Heart left ventricle (tissue), 16 donors: ENCODE data around the gene ATG9B. TPM values are rescaled to one million over a fixed set of nuclear protein-coding genes. Genes with fewer than 3 reads are reported as not detected.

Experiments used
- ATAC-seq, 4 donors: fragments of 200-7000 bp; cut with Tn5 transposase; one replicate each; pipeline ENCODE4 v1.9.1; 2020 to 2022; ENCODE audit warnings: moderate library complexity in 4 of 4, mild to moderate bottlenecking in 3 of 4, moderate number of reproducible peaks in 1 of 4
- DNase-seq, 5 donors: peaks; one replicate each; pipeline ENCODE4 v3.0.0-alpha.2; 2020
- H3K27ac ChIP-seq, 12 donors: fragments of 200-600 bp; sonication (generic) in 4 of 12; one replicate each; pipeline versions ENCODE4 v1.5.0 to v1.8.0; 2016 to 2022; ENCODE audit warnings: mild to moderate bottlenecking in 2 of 12
- H3K27me3 ChIP-seq, 9 donors: fragments of 200-600 bp; sonication (generic) in 2 of 9; one replicate each; pipeline versions ENCODE4 v1.5.1 to v1.8.0; 2016 to 2022; ENCODE audit warnings: mild to moderate bottlenecking in 3 of 9
- H3K36me3 ChIP-seq, 9 donors: fragments of 200-600 bp; sonication (generic) in 2 of 9; one replicate each; pipeline versions ENCODE4 v1.5.0 to v1.8.0; 2018 to 2022; ENCODE audit warnings: mild to moderate bottlenecking in 2 of 9
- H3K4me1 ChIP-seq, 12 donors: fragments of 200-600 bp; sonication (generic) in 4 of 12; one replicate each; pipeline versions ENCODE4 v1.5.0 to v1.8.0; 2016 to 2022; ENCODE audit warnings: mild to moderate bottlenecking in 3 of 12
- H3K4me3 ChIP-seq, 12 donors: fragments of 200-600 bp; sonication (generic) in 4 of 12; one replicate each; pipeline versions ENCODE4 v1.5.0 to v1.8.0; 2017 to 2022; ENCODE audit warnings: mild to moderate bottlenecking in 9 of 12, moderate library complexity in 4 of 12
- H3K9me3 ChIP-seq, 12 donors: fragments of 200-600 bp; sonication (generic) in 4 of 12; one replicate each; pipeline versions ENCODE4 v1.5.0 to v1.8.0; 2016 to 2022; ENCODE audit warnings: mild to moderate bottlenecking in 1 of 12
- POLR2A ChIP-seq, 2 donors: fragments of 450-650 bp; IDR thresholded peaks; one replicate each; pipeline ENCODE4 v1.6.1; 2017; ENCODE audit warnings: antibody characterized with exemption in 2 of 2, mild to moderate bottlenecking in 2 of 2, moderate library complexity in 2 of 2
- WGBS, 4 donors: extraction: QIAGEN DNeasy Blood & Tissue Kit in 2 of 4; methylation state at CpG; one replicate each; pipeline versions ENCODE4 v1.1.5 to v1.1.7; 2013 to 2018; 5-methylcytosine and 5-hydroxymethylcytosine counted together
- intact Hi-C, 10 donors: fragments of 100-400 bp; cut with DNase I; formaldehyde crosslinking; loops; one replicate each; pipeline versions ENCODE4 v1.11.1 to v1.14.2; 2022
- polyA plus RNA-seq, 2 donors: library from polyadenylated mRNA; stranded (reverse); fragments of 200-250 nt; gene quantifications; one replicate each; pipeline ENCODE4 v1.2.3, GENCODE V29; 2013
- total RNA-seq, 9 donors: library from RNA; depleted of rRNA in 2 of 9; stranded (reverse); fragments of >200 nt in 2 of 9; fragmentation: NEBNext Ultra II Directional in 3 of 9; extraction: Animal tissue kit (Norgen Biotek cat#: 25700) in 3 of 9; gene quantifications; one replicate each; pipeline versions ENCODE4 v1.1.0 to v1.2.4, GENCODE V29; 2016 to 2023
- TF ChIP-seq, protein P1 (sequence below), 12 donors: fragments of 200-600 bp; sonication (generic) in 4 of 12; IDR thresholded peaks; one replicate each; pipeline versions ENCODE4 v1.5.0 to v1.8.0; 2018 to 2022; ENCODE audit warnings: antibody characterized with exemption in 12 of 12, mild to moderate bottlenecking in 5 of 12
- donor health status: ischemic (EF 13 %, LVEDD 7.1; RV severe dilation, severe dysfunction).
- donor health status: healthy with polysubstance abuse.
- donor health status: DM: no; HTN: yes; CAD: no.
- donor health status: DM: no; HTN: no; CAD: no.
- donor health status: ischemic (EF 25% LVEDD 6.9; RV normal size, moderate dysfunction).
- donor health status: ischemic (EF 25% LVEDD 5.7; RV mildly dilated, moderate dysfunction).
- donor health status: healthy.
- donor health status: DM: yes; HTN: yes; CAD: no.
- donor health status: ischemic (EF 35%, LVEDD 5.7; RV mildly dilated, moderate dysfunction).
- donor health status: nonischemic (EF 11% LVEDD 7.7; RV severe dilation, severe dysfunction).
- donor health status: DM: yes; HTN: yes; CAD: no.
- donor health status: PGD.
- donor health status: ischemic (EF 29% LVEDD 5.4; RV normal size, mild dysfunction).
- donor health status: nonischemic (EF 23%, LVEDD 6.1; RV moderate dilation, normal function).

The ATG9B gene
- total and polyA plus RNA-seq, 11 donors = 0.07 to 1.0 (median 0.32) TPM; not detected in 7

DNA sequence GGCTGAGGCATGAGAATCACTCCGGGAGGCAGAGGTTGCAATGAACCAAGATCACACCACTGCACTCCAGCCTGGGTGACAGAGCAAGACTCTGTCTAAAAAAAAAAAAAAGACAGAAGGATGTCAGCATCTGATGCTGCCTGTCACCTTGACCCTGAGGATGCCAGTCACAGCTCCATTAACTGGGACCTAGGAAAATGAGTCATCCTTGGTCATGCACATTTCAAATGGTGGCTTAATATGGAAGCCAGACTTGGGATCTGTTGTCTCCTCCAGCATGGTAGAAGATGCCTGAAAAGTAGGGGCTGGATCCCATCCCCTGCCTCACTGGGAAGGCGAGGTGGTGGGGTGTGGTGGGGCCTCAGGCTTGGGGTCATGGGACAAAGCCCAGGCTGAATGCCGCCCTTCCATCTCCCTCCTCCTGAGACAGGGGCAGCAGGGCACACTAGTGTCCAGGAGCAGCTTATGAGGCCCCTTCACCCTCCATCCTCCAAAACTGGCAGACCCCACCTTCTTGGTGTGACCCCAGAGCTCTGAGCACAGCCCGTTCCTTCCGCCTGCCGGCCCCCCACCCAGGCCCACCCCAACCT, 32.1 kb downstream of the ATG9B start:
- peaks cover 0 to 68% (median 36%) of the 10 kb centered on the region in 12 donors for H3K4me1 ChIP-seq
- peak in 1 of 5 donors; percentile 37 for DNase-seq
- TF ChIP-seq POLR2A (IDR thresholded peaks at IDR 0.05) = no peak
- TF ChIP-seq, protein P1, sequence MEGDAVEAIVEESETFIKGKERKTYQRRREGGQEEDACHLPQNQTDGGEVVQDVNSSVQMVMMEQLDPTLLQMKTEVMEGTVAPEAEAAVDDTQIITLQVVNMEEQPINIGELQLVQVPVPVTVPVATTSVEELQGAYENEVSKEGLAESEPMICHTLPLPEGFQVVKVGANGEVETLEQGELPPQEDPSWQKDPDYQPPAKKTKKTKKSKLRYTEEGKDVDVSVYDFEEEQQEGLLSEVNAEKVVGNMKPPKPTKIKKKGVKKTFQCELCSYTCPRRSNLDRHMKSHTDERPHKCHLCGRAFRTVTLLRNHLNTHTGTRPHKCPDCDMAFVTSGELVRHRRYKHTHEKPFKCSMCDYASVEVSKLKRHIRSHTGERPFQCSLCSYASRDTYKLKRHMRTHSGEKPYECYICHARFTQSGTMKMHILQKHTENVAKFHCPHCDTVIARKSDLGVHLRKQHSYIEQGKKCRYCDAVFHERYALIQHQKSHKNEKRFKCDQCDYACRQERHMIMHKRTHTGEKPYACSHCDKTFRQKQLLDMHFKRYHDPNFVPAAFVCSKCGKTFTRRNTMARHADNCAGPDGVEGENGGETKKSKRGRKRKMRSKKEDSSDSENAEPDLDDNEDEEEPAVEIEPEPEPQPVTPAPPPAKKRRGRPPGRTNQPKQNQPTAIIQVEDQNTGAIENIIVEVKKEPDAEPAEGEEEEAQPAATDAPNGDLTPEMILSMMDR (IDR thresholded peaks at IDR 0.05) = no peak
- intact Hi-C loops = loop anchor here in 1 of 10 donors (5.0 kb wide), 1 partner anchor 205 kb away; no protein-coding TSS in a partner anchor
- 68 to 86% (median 76%) methylated on average over 6 of the region's 6 CpGs for WGBS, 4 donors
- no peaks in the 10 kb centered on the region for H3K27me3 ChIP-seq
- H3K27ac ChIP-seq = peak overlapping the region in 11 of 12 donors; percentile 66 to 92 (median 82)
- ATAC-seq = no peak
- H3K9me3 ChIP-seq = peaks cover 0 to 5% (median 0%) of the 10 kb centered on the region in 12 donors
- H3K36me3 ChIP-seq = no peaks in the 10 kb centered on the region
- H3K4me3 ChIP-seq = no peak overlapping the region

DNA sequence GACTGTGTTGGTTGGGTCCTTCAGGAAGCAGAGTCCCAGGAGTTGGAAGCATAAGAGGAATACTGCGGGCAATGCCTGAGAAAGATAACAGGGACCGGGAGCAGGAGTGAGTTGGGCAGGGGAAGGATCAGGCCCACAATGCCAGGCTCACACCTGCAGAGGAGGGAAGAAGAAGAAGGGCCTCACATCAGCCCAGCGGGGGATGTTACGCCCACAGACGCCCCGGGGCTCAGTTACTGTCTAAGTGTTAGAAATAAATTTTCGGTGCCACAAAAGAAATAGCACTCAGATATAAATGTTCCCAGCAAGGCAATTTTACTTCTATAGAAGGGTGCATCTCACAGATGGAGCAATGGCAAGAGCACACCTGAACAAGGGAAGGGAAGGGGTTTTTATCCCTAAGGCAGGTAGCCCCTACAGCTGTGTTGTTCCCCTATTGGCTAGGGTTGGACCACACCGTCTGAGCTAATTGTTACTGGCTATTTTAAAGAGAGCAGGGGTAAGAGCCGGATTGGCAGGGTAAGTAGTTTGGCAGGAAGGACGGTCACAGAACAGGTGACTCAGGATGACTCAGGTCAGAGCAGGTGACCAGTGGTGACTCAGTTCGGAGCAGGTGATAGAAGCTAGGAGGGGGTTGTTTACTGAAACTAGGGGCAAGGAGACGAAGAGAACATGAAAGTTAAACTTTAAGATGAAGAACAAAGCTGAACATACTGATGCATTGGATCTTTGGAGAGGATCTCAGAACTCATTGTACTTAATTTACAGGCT, 33.7 kb downstream of the ATG9B start, which contains the start of gene NOS3:
Gene NOS3 (plus strand): TSS at position 602 of the 771 bp plus-strand sequence. CDS start 2,787 bp downstream, outside the sequence.
- intact Hi-C loops = loop anchor here in 1 of 10 donors (5.0 kb wide), 1 partner anchor 203 kb away; no protein-coding TSS in a partner anchor
- H3K36me3 ChIP-seq = no peaks in the 10 kb centered on the region
- peak in 1 of 5 donors; percentile 32 for DNase-seq
- WGBS, 4 donors = 91 to 97% (median 97%) methylated on average over 12 of the region's 12 CpGs
- H3K4me3 ChIP-seq = no peak within 1 kb of the TSS
- peaks cover 0 to 4% (median 0%) of the 10 kb centered on the region in 9 donors for H3K27me3 ChIP-seq
- peaks cover 0 to 5% (median 0%) of the 10 kb centered on the region in 12 donors for H3K9me3 ChIP-seq
- no peak for ATAC-seq
- peak within 1 kb of the TSS in 8 of 12 donors; percentile 11 to 93 (median 84) for H3K27ac ChIP-seq
- TF ChIP-seq, protein P1 (IDR thresholded peaks at IDR 0.05) = no peak
- TF ChIP-seq POLR2A (IDR thresholded peaks at IDR 0.05) = no peak
- peaks cover 0 to 69% (median 34%) of the 10 kb centered on the region in 12 donors for H3K4me1 ChIP-seq

DNA sequence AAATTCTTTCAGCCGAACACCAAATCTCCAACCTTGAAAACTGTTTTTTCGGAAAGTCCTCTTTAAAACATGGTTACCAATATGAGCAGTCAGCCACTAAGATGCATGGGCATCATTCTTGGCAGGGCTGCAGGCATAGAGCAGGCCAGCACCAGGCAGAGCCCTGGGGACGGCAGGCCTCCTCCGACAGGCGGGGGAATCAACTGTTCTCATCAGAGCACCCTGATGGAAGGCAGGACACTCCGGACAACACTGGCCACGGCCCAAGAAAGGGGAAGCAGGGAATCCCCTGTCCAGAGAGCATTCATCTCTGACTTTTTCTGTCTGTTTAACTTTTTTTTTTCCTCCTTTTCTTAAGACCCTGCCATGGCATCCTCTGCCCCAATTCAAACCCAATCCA, 34.8 kb downstream of the ATG9B start:
- Histone ChIP-seq H3K27ac (peak overlapping the region in 11 of 12 donors; percentile 6 to 93 (median 81)), H3K9me3 (peaks cover 0 to 5% (median 0%) of the 10 kb centered on the region in 12 donors), H3K36me3 (no peaks in the 10 kb centered on the region), H3K4me3 (peak overlapping the region in 1 of 12 donors; percentile 15), H3K4me1 (peaks cover 0 to 62% (median 27%) of the 10 kb centered on the region in 12 donors), H3K27me3 (peaks cover 0 to 4% (median 0%) of the 10 kb centered on the region in 9 donors)
- DNase-seq = peak in 1 of 5 donors; percentile 34
- intact Hi-C loops = loop anchor here in 8 of 10 donors (2.0 to 10.0 kb wide), 8 partner anchors 25 to 212 kb away; no protein-coding TSS in a partner anchor
- WGBS, 4 donors = 28 to 35% (median 31%) methylated on average over 7 of the region's 7 CpGs
- ATAC-seq = no peak
- TF ChIP-seq POLR2A (IDR thresholded peaks at IDR 0.05) = no peak
- TF ChIP-seq, protein P1 (IDR thresholded peaks at IDR 0.05) = no peak
